Nephron (organoid): ENCODE results near the gene DNAAF1.

Source experiments
- H3K27ac Mint-ChIP-seq, 3 experiments: 2 replicates each; pipeline ENCODE4 v1.8.0; 2020; ENCODE audit warnings: mixed read lengths in 3 of 3, mild to moderate bottlenecking in 2 of 3, moderate library complexity in 1 of 3
- H3K27me3 Mint-ChIP-seq: 2 replicates; pipeline ENCODE4 v1.8.0; 2021; ENCODE audit warnings: low read depth, mild to moderate bottlenecking, moderate library complexity, mixed read lengths
- H3K36me3 Mint-ChIP-seq: 2 replicates; pipeline ENCODE4 v1.8.0; 2020; ENCODE audit warnings: low read depth, mixed read lengths
- H3K4me1 Mint-ChIP-seq: 2 replicates; pipeline ENCODE4 v1.8.0; 2020; ENCODE audit warnings: mixed read lengths
- H3K4me3 Mint-ChIP-seq, 3 experiments: 2 replicates each; pipeline ENCODE4 v1.8.0; 2020; ENCODE audit warnings: mild to moderate bottlenecking in 3 of 3, mixed read lengths in 3 of 3, moderate library complexity in 2 of 3
- H3K9me3 Mint-ChIP-seq: 2 replicates; pipeline ENCODE4 v1.8.0; 2020; ENCODE audit warnings: mixed read lengths
- CTCF ChIP-seq, 3 experiments: fragments of 200-600 bp; sonication (generic); IDR thresholded peaks; one replicate each; pipeline ENCODE4 v1.5.0; 2021; ENCODE audit warnings: antibody characterized with exemption in 3 of 3; ENCODE audit not compliant: unreplicated experiment in 3 of 3

DNAAF1 gene

GRCh38 chr16:84182104-84182503 is 37.0 kb downstream of the DNAAF1 start:
- Mint-ChIP-seq H3K4me3 (no peak overlapping the region), H3K4me1 (peaks cover 20% of the 10 kb centered on the region), H3K27me3 (no peaks in the 10 kb centered on the region), H3K36me3 (peaks cover 28% of the 10 kb centered on the region), H3K27ac (no peak overlapping the region), H3K9me3 (no peaks in the 10 kb centered on the region)
- no peak for TF ChIP-seq CTCF (IDR thresholded peaks at IDR 0.05; ENCODE audit: unreplicated experiment in 3 of 3)

DNA sequence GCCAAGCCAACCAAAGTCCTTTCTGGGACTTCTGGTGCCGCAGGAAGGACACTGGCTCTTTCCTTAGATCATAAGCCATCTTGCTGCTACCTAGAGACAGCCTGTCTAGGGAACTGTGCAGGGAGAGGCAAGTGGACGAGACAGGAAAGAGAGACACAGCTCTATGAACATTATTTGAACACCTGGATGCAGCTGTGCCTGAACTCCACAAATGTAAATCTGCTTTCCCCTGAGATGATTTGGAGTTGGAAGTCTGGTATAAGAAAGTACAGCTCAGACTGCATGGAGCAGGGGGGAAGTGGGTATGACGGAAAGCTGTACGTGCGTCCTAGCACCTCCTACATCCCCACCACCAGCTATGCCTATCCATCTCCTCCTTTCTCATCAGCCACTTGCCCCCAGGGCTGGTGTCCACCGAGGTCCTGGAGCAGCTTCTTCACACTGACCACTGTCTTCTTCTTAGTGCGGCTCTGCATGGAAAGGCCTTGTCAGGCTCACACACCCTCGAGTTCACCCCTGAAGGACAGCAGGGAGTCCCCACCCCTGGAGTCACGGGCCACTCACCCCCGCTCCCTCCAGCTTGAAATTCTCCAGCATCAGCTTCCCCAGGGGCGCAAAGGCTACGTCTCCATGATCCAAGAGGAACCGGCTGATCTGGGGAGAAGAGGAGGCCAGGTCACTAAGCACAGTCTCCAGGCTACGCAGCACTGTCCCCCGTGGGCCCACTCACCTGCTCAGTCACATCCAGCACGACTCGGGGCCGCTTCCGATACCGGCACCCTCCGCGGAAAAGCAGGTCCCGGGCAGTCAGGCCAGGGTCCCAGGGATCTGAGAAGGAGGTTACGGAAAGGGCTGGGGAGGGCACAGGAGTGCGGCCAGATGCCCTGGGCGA is 37.8 kb downstream of the DNAAF1 start:
- TF ChIP-seq CTCF (IDR thresholded peaks at IDR 0.05; ENCODE audit: unreplicated experiment in 3 of 3): no peak
- Mint-ChIP-seq H3K9me3 (no peaks in the 10 kb centered on the region), H3K27me3 (no peaks in the 10 kb centered on the region), H3K4me3 (peak overlapping the region in 1 of 3 experiments; percentile 23), H3K36me3 (peaks cover 25% of the 10 kb centered on the region), H3K27ac (no peak overlapping the region), H3K4me1 (peaks cover 14% of the 10 kb centered on the region)

GRCh38 chr16:84183572-84183875 is 38.4 kb downstream of the DNAAF1 start:
- Mint-ChIP-seq H3K4me1 (peaks cover 8% of the 10 kb centered on the region), H3K9me3 (no peaks in the 10 kb centered on the region), H3K27ac (no peak overlapping the region), H3K4me3 (peak overlapping the region in 1 of 3 experiments; percentile 23), H3K36me3 (peaks cover 23% of the 10 kb centered on the region), H3K27me3 (no peaks in the 10 kb centered on the region)
- TF ChIP-seq CTCF (IDR thresholded peaks at IDR 0.05; ENCODE audit: unreplicated experiment in 3 of 3): no peak

- H3K9me3 Mint-ChIP-seq: no peaks in the 10 kb centered on the region
- no peaks in the 10 kb centered on the region for H3K27me3 Mint-ChIP-seq
- no peak overlapping the region for H3K27ac Mint-ChIP-seq
- peak overlapping the region; percentile 96 to 98 (median 96) for H3K4me3 Mint-ChIP-seq
- peak; percentile 11 to 26 (median 14) for TF ChIP-seq CTCF (IDR thresholded peaks at IDR 0.05; ENCODE audit: unreplicated experiment in 3 of 3)
- H3K4me1 Mint-ChIP-seq: peaks cover 8% of the 10 kb centered on the region
- H3K36me3 Mint-ChIP-seq: peaks cover 23% of the 10 kb centered on the region
Observed at GRCh38 chr16:84183911-84184591, 38.9 kb downstream of the DNAAF1 start.

GRCh38 chr16:84184775-84185174 is 39.7 kb downstream of the DNAAF1 start:
- Mint-ChIP-seq H3K9me3 (no peaks in the 10 kb centered on the region), H3K27ac (peak overlapping the region; percentile 51 to 84 (median 63)), H3K4me1 (peaks cover 8% of the 10 kb centered on the region), H3K36me3 (peaks cover 23% of the 10 kb centered on the region), H3K27me3 (no peaks in the 10 kb centered on the region), H3K4me3 (peak overlapping the region; percentile 96 to 98 (median 96))
- TF ChIP-seq CTCF (IDR thresholded peaks at IDR 0.05; ENCODE audit: unreplicated experiment in 3 of 3): no peak
